RWPE1 (cell line): ENCODE measurements around the gene CEMIP2.

Experiments
- CTCF ChIA-PET: fragments of 350-600 bp; sonication (Branson Sonifier 250); formaldehyde crosslinking; extraction: SDS; loops from one replicate; lab custom pipeline; 2021; lab: Yijun Ruan, JAX
- POLR2A ChIA-PET: fragments of 400-600 bp; formaldehyde crosslinking; extraction: SDS; loops from one replicate; lab custom pipeline; 2020; ENCODE audit warnings: antibody characterized with exemption; ENCODE audit not compliant: low non-redundant PET; lab: Yijun Ruan, JAX
- DNase-seq: peaks from one replicate; pipeline ENCODE4 v3.0.0; 2012; ENCODE audit warnings: low spot score
- H3K27ac ChIP-seq: fragments of 450-650 bp; 2 replicates; pipeline ENCODE4 v1.5.1; 2017
- CTCF ChIP-seq: fragments of 450-650 bp; conservative IDR thresholded peaks from 2 replicates; pipeline ENCODE4 v1.5.1; 2017; ENCODE audit warnings: low read depth, mild to moderate bottlenecking

CEMIP2 gene

GRCh38 chr9:71748280-71748743 is 20.0 kb downstream of the CEMIP2 start:
- DNase-seq, result no peak
- no peak overlapping the region for H3K27ac ChIP-seq
- TF ChIP-seq CTCF, result no peak
- ChIA-PET POLR2A (no interaction called here), CTCF (interaction anchor here (0.8 kb wide), 1 partner anchor 126 kb away, joined by 3 read pairs; no protein-coding TSS in a partner anchor)

DNA sequence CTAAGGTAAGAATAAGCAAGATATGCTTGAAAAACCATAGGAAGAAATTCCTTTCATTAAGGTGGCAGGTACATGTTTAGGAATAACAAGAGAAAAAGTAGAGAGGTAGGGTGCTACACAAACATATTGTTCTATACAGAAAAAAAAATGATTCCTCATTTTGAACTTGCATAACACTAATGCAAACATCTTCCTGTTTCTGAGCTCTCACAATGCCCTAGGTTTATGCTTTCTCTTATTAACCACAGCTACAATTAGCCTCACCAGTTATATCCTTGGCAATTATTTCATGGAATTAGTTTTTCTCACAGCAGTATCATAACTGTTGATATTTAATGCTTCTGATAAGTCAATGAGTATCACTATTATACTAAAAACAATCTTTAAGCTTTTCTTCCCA is 20.7 kb downstream of the CEMIP2 start:
- ChIA-PET CTCF (interaction anchor here (0.7 kb wide), 1 partner anchor 11 kb away, joined by 3 read pairs; no protein-coding TSS in a partner anchor), POLR2A (no interaction called here)
- H3K27ac ChIP-seq, result no peak overlapping the region
- DNase-seq, result no peak
- TF ChIP-seq CTCF, result no peak

- H3K27ac ChIP-seq, result no peak overlapping the region
- POLR2A ChIA-PET, result no interaction called here
- CTCF ChIA-PET, result interaction anchor here (0.6 to 0.7 kb wide), 3 partner anchors 28 to 61 kb away, joined by 3 to 7 read pairs (median 5); no protein-coding TSS in a partner anchor
These were observed 21.6 kb downstream of the CEMIP2 start for GRCh38 chr9:71746758-71747125.

DNA sequence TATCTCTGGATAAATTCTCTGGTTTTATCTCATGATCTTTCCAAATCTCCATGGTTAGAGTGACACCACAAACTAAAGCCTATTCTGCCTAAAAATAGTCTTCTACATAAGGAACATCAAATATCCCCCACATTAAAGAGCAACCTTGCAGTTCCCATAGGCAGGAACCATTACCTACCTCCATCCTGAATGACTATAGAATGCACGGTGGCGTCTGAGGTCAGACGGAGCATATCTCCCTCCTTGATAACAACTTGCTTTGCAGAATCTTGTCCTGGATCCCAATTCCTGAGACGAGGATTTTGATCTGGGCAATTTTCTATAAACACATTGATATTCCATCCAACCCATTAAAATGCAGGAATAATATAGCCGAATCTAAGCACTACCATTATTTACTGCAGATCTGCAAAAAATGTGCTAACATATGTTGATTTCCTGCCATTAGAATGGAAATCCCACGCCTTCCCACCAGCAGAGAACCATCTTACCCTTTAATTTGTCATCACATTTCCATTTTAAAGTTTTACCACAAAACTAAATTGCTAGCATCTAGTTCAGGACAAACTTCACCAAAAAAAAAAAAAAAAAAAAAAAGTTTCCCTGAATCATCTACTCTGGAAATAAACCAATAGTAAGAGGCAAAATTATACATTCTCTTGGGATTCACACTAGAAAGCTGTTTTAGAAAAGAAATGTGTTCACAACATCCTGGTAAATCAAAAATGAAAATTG is 22.1 kb downstream of the CEMIP2 start:
- no peak for TF ChIP-seq CTCF
- no peak for DNase-seq
- POLR2A ChIA-PET, result no interaction called here
- H3K27ac ChIP-seq, result no peak overlapping the region
- CTCF ChIA-PET, result interaction anchor here (0.6 to 0.7 kb wide), 2 partner anchors 52 to 81 kb away, joined by 3 to 5 read pairs; no protein-coding TSS in a partner anchor

More at GRCh38 chr9:71746758-71747125, 21.6 kb downstream of the CEMIP2 start:
- no peak for TF ChIP-seq CTCF
- no peak for DNase-seq

DNA sequence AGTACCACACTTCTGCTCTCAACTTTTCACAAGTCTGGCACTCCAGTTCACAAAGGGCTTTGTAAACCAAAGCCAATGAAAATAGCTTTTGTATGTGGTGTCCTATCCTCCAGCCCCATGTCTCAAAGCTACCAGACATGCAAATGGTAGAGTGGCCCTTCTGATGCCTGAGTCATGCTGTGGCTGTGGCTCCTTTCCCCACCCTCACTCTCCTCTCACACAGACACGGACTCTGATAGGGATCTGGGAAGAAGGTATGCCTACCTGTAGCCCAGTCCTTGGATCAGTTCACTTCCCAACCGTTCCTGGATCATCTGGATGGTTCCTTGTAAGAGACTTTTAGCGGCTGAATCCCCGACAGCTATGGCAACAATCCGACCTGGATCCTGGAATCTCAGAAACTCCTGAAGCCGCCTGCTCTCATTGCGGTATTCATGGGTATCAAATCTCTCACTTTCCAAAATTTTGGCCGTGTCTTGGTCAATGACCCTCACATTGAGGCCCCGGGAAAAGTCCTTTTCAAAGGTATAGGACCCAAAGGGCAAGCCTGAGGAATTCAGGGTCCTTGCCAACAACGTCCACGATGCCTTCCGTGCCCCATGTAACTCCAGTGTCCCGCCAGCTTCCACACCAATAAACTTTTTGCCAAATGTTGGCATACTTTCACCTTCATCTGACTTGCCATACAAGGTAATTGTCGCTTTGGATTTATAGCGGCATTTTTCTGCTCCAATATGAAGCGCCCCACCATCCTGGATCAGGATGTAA is 23.4 kb downstream of the CEMIP2 start:
- CTCF ChIA-PET, result no interaction called here
- no peak overlapping the region for H3K27ac ChIP-seq
- no peak for DNase-seq
- TF ChIP-seq CTCF, result no peak
- POLR2A ChIA-PET, result no interaction called here

DNA sequence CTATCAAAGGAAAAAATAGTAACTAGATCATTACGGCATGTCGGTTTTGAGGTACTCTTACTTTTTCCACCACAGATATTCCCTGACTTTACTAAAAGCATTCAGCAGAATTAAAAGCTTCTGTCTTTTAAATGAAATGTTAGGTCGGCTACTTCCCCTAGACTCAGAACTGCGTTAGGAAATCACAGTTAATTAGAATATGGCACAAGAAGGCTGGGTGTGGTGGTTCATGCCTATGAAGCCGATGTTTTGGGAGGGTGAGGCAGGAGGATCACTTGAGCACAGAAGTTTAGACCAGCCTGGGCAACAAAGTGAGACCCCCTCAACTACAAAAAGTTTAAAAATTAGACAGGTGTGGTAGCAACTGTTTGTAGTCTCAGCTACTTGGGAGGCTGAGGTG is 24.4 kb downstream of the CEMIP2 start:
- POLR2A ChIA-PET, result no interaction called here
- CTCF ChIA-PET, result no interaction called here

More for the DNA sequence above, 24.4 kb downstream of the CEMIP2 start:
- no peak overlapping the region for H3K27ac ChIP-seq
- no peak for TF ChIP-seq CTCF
- DNase-seq, result no peak
